Caco-2 (cell line): ENCODE results near the gene CRELD2. TPM values are rescaled to one million over a fixed set of nuclear protein-coding genes. Genes with fewer than 3 reads are reported as not detected.

Experiments used
- BruUV-seq: library from RNA; stranded (reverse); fragments of 400-500 nt; replicated peaks from 2 replicates; lab custom pipeline; 2021; lab: Mats Ljungman, UMichigan
- CTCF ChIA-PET: fragments of 300-600 bp; sonication (Branson Sonifier 250); formaldehyde crosslinking; loops from one replicate; lab custom pipeline; 2022; ENCODE audit warnings: antibody characterized with exemption; lab: Charles Lee
- POLR2A ChIA-PET: fragments of 300-600 bp; sonication (Branson Sonifier 250); formaldehyde crosslinking; loops from one replicate; lab custom pipeline; 2022; ENCODE audit warnings: antibody characterized with exemption; lab: Charles Lee
- DNase-seq, 2 experiments: peaks; one replicate each; pipeline versions ENCODE4 v3.0.0 to v3.0.0-alpha.2; 2020 to 2022
- H3K27me3 ChIP-seq: replicated peaks from 2 replicates; pipeline ENCODE4 v1.6.0; 2011; ENCODE audit warnings: low read length; ENCODE audit not compliant: control insufficient read depth, insufficient read depth
- H3K36me3 ChIP-seq: 2 replicates; pipeline ENCODE4 v1.5.1; 2011; ENCODE audit warnings: low read length; ENCODE audit not compliant: control insufficient read depth, insufficient read depth
- H3K4me1 ChIP-seq: fragments of 250-450 bp; sonication (Bioruptor Pico); 2 replicates; pipeline ENCODE4 v1.5.1; 2020; ENCODE audit warnings: mild to moderate bottlenecking
- H3K4me3 ChIP-seq: 2 replicates; pipeline ENCODE4 v1.5.1; 2011; ENCODE audit warnings: low read depth, mild to moderate bottlenecking, control low read depth, low read length
- H3K9me3 ChIP-seq: fragments of 250-450 bp; sonication (Bioruptor Pico); 2 replicates; pipeline ENCODE4 v1.5.1; 2020; ENCODE audit warnings: mild to moderate bottlenecking, moderate library complexity
- H3K27ac Mint-ChIP-seq: one replicate; pipeline ENCODE4 v1.8.0; 2022; ENCODE audit warnings: mixed read lengths; ENCODE audit not compliant: unreplicated experiment
- H3K27me3 Mint-ChIP-seq: one replicate; pipeline ENCODE4 v1.8.0; 2022; ENCODE audit warnings: mixed read lengths; ENCODE audit not compliant: insufficient read depth, unreplicated experiment
- H3K36me3 Mint-ChIP-seq: one replicate; pipeline ENCODE4 v1.8.0; 2022; ENCODE audit warnings: mild to moderate bottlenecking, mixed read lengths; ENCODE audit not compliant: insufficient read depth, unreplicated experiment
- H3K4me1 Mint-ChIP-seq: one replicate; pipeline ENCODE4 v1.8.0; 2022; ENCODE audit warnings: low read depth, mixed read lengths; ENCODE audit not compliant: unreplicated experiment
- H3K4me3 Mint-ChIP-seq: one replicate; pipeline ENCODE4 v1.8.0; 2022; ENCODE audit warnings: mild to moderate bottlenecking, moderate library complexity, mixed read lengths; ENCODE audit not compliant: unreplicated experiment
- H3K9me3 Mint-ChIP-seq: one replicate; pipeline ENCODE4 v1.8.0; 2022; ENCODE audit warnings: mixed read lengths; ENCODE audit not compliant: unreplicated experiment
- intact Hi-C: fragments of 100-400 bp; cut with micrococcal nuclease; formaldehyde crosslinking; loops from one replicate; pipeline ENCODE4 v1.10.0; 2022; ENCODE audit not compliant: unreplicated experiment
- total RNA-seq: library from RNA; stranded (reverse); gene quantifications from 2 replicates; pipeline ENCODE4 v1.2.3, GENCODE V29; 2022
- TF ChIP-seq, protein P1 (sequence below), 2 experiments: fragments of 200-600 bp in 1 of 2; IDR thresholded peaks; 1 replicate in 1 of 2; 2 replicates in 1 of 2; pipeline versions ENCODE4 v1.5.1 to v1.8.0; 2011 to 2022; ENCODE audit warnings: antibody characterized with exemption in 1 of 2, control low read depth in 1 of 2, inconsistent platforms in 1 of 2, low read depth in 1 of 2, low read length in 1 of 2, mild to moderate bottlenecking in 1 of 2, moderate library complexity in 1 of 2; ENCODE audit not compliant: insufficient read depth in 1 of 2, severe bottlenecking in 1 of 2, unreplicated experiment in 1 of 2

Gene CRELD2
- total RNA-seq, 1 experiment from 2014 or later = 43.3 TPM

DNA sequence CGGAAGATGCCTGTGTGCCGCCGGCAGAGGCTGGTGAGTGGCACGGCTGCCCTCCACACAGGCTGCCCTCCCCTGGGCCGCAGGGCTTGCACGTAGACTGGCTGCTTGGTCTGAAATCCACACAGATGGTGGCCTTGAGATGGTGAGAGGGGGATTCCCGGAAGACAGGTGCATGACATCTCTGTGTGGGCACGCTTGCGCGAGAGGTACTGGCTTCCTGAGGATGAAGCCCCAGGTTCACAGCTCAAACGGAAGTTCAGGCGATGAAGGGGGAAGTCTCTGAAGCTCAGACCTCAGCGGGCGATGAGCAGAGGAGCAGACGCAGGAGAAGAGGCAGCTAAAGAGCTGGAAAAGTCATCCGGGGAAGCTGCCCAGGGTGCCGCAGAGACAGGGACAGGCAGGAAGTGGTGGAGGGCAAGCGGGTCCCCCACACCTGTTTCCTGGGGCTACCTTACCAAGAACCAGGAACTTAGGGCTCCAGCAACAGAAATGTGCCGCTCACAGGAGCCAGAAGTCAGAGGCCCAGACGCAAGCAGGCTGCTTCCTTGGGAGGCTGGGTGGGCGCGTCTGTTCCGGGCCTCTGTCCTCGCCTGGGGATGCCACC, 7.2 kb downstream of the CRELD2 start:
- Histone ChIP-seq H3K9me3 (no peaks in the 10 kb centered on the region), H3K36me3 (no peaks in the 10 kb centered on the region), H3K4me1 (no peaks in the 10 kb centered on the region), H3K4me3 (no peak overlapping the region), H3K27me3 (no peaks in the 10 kb centered on the region)
- H3K27me3 Mint-ChIP-seq = no peaks in the 10 kb centered on the region
- intact Hi-C loops = no loop called here
- CTCF ChIA-PET = no interaction called here
- no TSS peak for BruUV-seq
- H3K9me3 Mint-ChIP-seq = no peaks in the 10 kb centered on the region
- no peaks in the 10 kb centered on the region for H3K36me3 Mint-ChIP-seq
- no peaks in the 10 kb centered on the region for H3K4me1 Mint-ChIP-seq
- no peak overlapping the region for H3K27ac Mint-ChIP-seq
- TF ChIP-seq, protein P1, sequence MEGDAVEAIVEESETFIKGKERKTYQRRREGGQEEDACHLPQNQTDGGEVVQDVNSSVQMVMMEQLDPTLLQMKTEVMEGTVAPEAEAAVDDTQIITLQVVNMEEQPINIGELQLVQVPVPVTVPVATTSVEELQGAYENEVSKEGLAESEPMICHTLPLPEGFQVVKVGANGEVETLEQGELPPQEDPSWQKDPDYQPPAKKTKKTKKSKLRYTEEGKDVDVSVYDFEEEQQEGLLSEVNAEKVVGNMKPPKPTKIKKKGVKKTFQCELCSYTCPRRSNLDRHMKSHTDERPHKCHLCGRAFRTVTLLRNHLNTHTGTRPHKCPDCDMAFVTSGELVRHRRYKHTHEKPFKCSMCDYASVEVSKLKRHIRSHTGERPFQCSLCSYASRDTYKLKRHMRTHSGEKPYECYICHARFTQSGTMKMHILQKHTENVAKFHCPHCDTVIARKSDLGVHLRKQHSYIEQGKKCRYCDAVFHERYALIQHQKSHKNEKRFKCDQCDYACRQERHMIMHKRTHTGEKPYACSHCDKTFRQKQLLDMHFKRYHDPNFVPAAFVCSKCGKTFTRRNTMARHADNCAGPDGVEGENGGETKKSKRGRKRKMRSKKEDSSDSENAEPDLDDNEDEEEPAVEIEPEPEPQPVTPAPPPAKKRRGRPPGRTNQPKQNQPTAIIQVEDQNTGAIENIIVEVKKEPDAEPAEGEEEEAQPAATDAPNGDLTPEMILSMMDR (IDR thresholded peaks at IDR 0.05; ENCODE audit: insufficient read depth in 1 of 2, low read depth in 1 of 2, low read length in 1 of 2, severe bottlenecking in 1 of 2, unreplicated experiment in 1 of 2) = no peak
- POLR2A ChIA-PET = no interaction called here
- H3K4me3 Mint-ChIP-seq = no peak overlapping the region
- no peak for DNase-seq

DNA sequence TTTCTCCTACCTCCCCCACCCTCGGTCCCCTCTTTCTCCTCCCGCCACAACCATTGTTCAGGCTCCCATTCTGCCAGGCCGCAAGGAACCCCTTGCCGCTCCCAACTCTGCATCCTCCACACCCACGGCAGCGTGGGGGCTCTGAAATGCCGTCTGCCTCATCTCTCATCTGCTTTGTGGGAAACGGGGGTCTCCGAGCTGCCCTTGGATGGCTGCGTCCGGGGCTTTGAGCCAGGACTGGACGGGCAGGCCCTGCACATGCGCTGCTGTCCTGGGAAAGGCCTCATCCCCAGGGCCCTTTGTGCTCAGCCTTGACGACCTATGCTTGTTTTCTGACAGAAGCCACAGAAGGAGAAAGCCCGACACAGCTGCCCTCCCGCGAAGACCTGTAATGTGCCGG, 8.5 kb downstream of the CRELD2 start:
- no peaks in the 10 kb centered on the region for H3K36me3 Mint-ChIP-seq
- no peak for DNase-seq
- no peak overlapping the region for H3K27ac Mint-ChIP-seq
- Histone ChIP-seq H3K27me3 (no peaks in the 10 kb centered on the region), H3K36me3 (no peaks in the 10 kb centered on the region), H3K9me3 (no peaks in the 10 kb centered on the region), H3K4me1 (no peaks in the 10 kb centered on the region; the same call in none of the 2 replicates), H3K4me3 (no peak overlapping the region)
- no peaks in the 10 kb centered on the region for H3K27me3 Mint-ChIP-seq
- H3K4me3 Mint-ChIP-seq = no peak overlapping the region
- H3K4me1 Mint-ChIP-seq = no peaks in the 10 kb centered on the region
- POLR2A ChIA-PET = no interaction called here
- H3K9me3 Mint-ChIP-seq = no peaks in the 10 kb centered on the region
- TF ChIP-seq, protein P1 (IDR thresholded peaks at IDR 0.05; ENCODE audit: insufficient read depth in 1 of 2, low read depth in 1 of 2, low read length in 1 of 2, severe bottlenecking in 1 of 2, unreplicated experiment in 1 of 2) = no peak
- intact Hi-C loops = no loop called here
- BruUV-seq = no TSS peak
- CTCF ChIA-PET = no interaction called here

DNA sequence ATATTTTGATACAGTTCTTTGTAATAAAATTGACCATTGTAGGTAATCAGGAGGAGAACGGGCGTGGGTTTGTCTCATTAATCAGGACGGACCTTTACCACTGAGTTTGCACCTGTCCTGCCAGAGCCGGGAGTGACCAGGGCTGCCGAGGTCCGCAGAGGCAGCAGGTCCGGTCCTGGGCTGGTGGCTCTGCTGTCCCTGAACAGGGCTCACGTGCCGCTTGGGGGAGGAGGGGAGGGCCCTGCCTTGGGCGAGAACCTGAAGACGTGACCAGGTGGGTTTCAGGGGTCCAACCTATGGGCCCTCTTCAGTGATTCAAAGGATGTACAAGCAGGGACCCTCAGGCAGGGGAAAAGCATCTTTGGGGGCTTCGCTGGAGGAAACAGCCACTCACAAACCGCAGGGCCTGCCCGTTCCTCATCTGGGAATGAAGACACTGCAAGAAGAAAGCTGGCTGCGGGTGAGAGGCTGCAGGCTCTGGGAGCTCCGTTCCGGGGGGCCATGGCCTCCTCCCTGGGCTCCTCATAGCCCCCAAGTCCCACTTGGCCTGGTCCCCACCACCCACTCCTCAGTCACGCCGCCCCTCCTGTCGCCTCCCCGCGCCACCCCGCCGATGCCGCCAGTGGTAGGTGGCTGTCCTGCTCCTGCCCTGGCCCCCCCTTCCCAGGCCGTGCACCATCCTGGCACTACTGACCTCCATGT, 9.2 kb downstream of the CRELD2 start:
- H3K9me3 Mint-ChIP-seq = no peaks in the 10 kb centered on the region
- Histone ChIP-seq H3K36me3 (no peaks in the 10 kb centered on the region), H3K27me3 (no peaks in the 10 kb centered on the region), H3K9me3 (no peaks in the 10 kb centered on the region), H3K4me3 (no peak overlapping the region), H3K4me1 (no peaks in the 10 kb centered on the region; the same call in none of the 2 replicates)
- POLR2A ChIA-PET = no interaction called here
- no peak overlapping the region for H3K4me3 Mint-ChIP-seq
- no peaks in the 10 kb centered on the region for H3K27me3 Mint-ChIP-seq
- BruUV-seq = no TSS peak
- TF ChIP-seq, protein P1 (IDR thresholded peaks at IDR 0.05; ENCODE audit: insufficient read depth in 1 of 2, low read depth in 1 of 2, low read length in 1 of 2, severe bottlenecking in 1 of 2, unreplicated experiment in 1 of 2) = no peak
- H3K36me3 Mint-ChIP-seq = no peaks in the 10 kb centered on the region
- no peak overlapping the region for H3K27ac Mint-ChIP-seq
- intact Hi-C loops = no loop called here
- H3K4me1 Mint-ChIP-seq = no peaks in the 10 kb centered on the region
- CTCF ChIA-PET = no interaction called here
- DNase-seq = no peak
